ENCODE data around the gene HEG1.

The HEG1 gene

DNA sequence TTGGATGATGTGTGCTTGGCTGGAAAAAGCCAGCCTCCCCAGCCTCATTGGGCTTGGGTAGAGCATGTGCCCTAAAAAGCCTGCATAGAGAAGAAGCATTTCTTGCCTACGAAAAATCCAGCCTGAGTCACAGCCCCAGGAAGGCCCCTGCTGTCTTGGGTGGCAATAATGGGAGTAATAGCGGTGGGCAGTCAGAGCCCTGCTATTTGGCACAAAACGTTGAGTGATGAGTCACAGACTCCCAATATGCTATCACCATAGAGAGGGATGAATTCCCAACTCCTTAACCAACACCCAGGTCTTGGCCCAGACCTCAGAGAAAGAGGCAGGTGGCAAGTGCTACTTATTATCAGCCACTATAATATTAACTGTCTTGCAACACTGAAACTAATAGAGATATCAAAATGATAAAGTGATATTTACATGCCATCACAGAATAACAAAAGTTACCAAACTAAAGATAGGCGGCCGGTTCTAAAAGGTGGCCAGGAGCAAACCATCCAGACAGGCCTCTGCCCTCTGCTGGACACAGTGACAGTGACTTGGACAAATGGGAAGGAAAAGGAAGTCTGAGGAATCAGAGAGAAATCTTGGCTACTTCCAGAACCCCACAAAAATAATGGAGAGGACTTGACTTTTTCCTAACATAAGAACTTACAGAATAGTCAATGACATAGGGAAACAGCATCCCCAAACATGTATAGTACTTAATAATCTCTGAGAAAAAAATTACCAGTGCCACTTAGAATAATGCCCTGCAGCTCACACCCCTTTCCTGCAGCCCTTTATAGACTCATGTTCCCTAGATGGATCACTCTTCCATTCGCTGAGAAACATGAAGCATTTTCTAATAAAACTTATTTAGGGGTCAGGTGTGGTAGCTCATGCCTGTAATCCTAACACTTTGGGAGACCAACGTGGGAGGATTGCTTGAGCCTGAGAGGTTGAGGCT lies 69.3 kb downstream of the HEG1 start:
- peaks cover 23% of the 10 kb centered on the region for H3K36me3 ChIP-seq (ENCODE audit: insufficient read depth, low read length)
- peak overlapping the region; percentile 36; the same call in 1 of the 2 replicates for H3K4me3 ChIP-seq (ENCODE audit: low read depth, low read length)
- H2AFZ ChIP-seq (ENCODE audit: low read length, unreplicated experiment), result no peak overlapping the region
- H3K27ac ChIP-seq (ENCODE audit: low read depth, low read length), result peak overlapping the region; percentile 95
- H3K4me1 ChIP-seq (ENCODE audit: control insufficient read depth, insufficient read depth, low read length, unreplicated experiment), result peaks cover 29% of the 10 kb centered on the region
- H3K79me2 ChIP-seq (ENCODE audit: control insufficient read depth, insufficient read depth, low read length, unreplicated experiment), result no peaks in the 10 kb centered on the region
- H3K27me3 ChIP-seq (ENCODE audit: insufficient read depth, low read length), result no peaks in the 10 kb centered on the region

DNA sequence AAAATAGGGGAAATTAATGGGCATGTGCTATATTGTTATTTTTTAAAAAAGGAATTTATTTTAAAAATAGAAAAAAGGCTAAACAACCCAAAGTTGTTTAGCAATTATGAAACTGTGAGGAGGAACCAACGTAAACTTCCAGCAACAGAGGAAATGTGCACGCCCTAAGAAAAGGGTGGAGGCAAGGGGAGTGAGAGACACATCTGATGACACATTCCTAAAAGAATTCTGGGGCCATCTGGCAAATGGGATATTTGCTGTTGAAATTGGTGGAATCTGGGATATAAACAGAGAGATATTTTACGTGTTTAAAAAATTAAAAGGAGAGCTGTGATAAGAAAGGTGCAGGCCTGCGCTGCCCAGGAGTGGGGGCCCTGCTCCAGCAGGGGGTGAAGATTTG lies 70.4 kb downstream of the HEG1 start:
- Histone ChIP-seq H3K27ac (ENCODE audit: low read depth, low read length) (peak overlapping the region; percentile 95), H3K79me2 (ENCODE audit: control insufficient read depth, insufficient read depth, low read length, unreplicated experiment) (no peaks in the 10 kb centered on the region), H3K4me1 (ENCODE audit: control insufficient read depth, insufficient read depth, low read length, unreplicated experiment) (peaks cover 29% of the 10 kb centered on the region), H2AFZ (ENCODE audit: low read length, unreplicated experiment) (peak overlapping the region; percentile 10), H3K27me3 (ENCODE audit: insufficient read depth, low read length) (no peaks in the 10 kb centered on the region), H3K36me3 (ENCODE audit: insufficient read depth, low read length) (peaks cover 21% of the 10 kb centered on the region), H3K4me3 (ENCODE audit: low read depth, low read length) (peak overlapping the region; percentile 36)

DNA sequence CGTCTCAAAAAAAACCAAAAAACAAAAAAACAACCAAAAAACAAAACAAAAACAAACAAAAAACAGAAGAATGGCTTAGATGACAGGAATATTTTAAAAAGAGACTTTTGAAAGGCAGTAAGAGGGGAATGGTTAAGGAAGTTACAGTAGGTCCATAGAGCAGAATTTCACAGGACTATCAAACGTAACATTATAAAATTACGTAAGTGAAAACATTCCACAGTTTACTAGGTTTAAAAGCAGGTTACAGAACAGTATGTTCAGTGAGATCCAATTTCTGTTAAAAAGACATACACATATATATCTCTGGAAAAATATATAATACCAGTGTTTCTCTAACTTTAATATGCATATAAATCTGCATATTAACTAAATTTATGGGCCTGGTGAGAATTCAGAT lies 71.0 kb downstream of the HEG1 start:
- H3K4me1 ChIP-seq (ENCODE audit: control insufficient read depth, insufficient read depth, low read length, unreplicated experiment), result peaks cover 29% of the 10 kb centered on the region
- peak overlapping the region; percentile 95 for H3K27ac ChIP-seq (ENCODE audit: low read depth, low read length)
- peaks cover 24% of the 10 kb centered on the region for H3K36me3 ChIP-seq (ENCODE audit: insufficient read depth, low read length)
- H2AFZ ChIP-seq (ENCODE audit: low read length, unreplicated experiment), result no peak overlapping the region
- no peak overlapping the region for H3K4me3 ChIP-seq (ENCODE audit: low read depth, low read length)
- H3K27me3 ChIP-seq (ENCODE audit: insufficient read depth, low read length), result no peaks in the 10 kb centered on the region
- H3K79me2 ChIP-seq (ENCODE audit: control insufficient read depth, insufficient read depth, low read length, unreplicated experiment), result no peaks in the 10 kb centered on the region

DNA sequence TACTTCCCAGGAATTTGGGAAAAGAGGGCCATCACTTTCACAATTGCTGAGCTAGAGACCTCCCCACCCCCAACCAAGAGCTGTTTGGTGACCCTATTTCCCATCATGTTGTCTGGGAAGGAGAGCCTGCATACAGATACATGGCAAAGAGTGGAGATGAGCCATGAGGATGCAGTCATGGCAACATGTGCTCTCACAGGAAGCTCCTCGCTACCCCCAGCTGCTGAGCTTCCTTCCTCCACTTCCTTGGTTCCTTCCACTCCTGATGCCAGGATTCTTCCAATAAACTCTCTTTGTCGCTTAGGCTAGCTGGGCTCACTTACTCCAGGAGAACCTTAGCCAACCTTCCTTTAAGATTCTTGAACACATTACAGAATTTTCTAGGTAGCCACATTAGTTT lies 72.9 kb downstream of the HEG1 start:
- peaks cover 28% of the 10 kb centered on the region for H3K36me3 ChIP-seq (ENCODE audit: insufficient read depth, low read length)
- H3K27ac ChIP-seq (ENCODE audit: low read depth, low read length), result no peak overlapping the region
- H3K4me3 ChIP-seq (ENCODE audit: low read depth, low read length), result no peak overlapping the region
- H3K27me3 ChIP-seq (ENCODE audit: insufficient read depth, low read length), result no peaks in the 10 kb centered on the region
- H3K79me2 ChIP-seq (ENCODE audit: control insufficient read depth, insufficient read depth, low read length, unreplicated experiment), result no peaks in the 10 kb centered on the region
- peaks cover 26% of the 10 kb centered on the region for H3K4me1 ChIP-seq (ENCODE audit: control insufficient read depth, insufficient read depth, low read length, unreplicated experiment)
- H2AFZ ChIP-seq (ENCODE audit: low read length, unreplicated experiment), result no peak overlapping the region

DNA sequence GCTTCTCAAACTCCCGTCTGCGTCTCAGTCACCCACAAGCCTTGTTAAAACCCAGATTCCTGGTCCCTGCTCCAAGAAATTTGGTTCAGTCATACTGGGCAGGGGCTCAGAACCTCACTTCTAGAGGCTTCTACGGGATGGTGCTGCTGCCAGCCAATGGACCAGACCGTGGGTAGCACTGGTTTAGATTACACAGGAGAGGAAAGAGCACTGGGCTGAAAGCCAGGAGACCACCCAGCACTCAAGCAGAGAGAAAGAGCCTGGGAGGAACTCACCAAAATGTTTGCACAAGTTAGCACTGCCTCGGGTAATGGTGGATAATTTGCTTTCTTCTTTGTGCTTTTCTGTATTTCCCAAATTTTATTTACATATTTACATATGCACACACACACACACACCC lies 74.3 kb downstream of the HEG1 start:
- Histone ChIP-seq H3K27ac (ENCODE audit: low read depth, low read length) (no peak overlapping the region), H3K4me1 (ENCODE audit: control insufficient read depth, insufficient read depth, low read length, unreplicated experiment) (peaks cover 18% of the 10 kb centered on the region), H2AFZ (ENCODE audit: low read length, unreplicated experiment) (no peak overlapping the region), H3K4me3 (ENCODE audit: low read depth, low read length) (no peak overlapping the region), H3K36me3 (ENCODE audit: insufficient read depth, low read length) (peaks cover 32% of the 10 kb centered on the region), H3K79me2 (ENCODE audit: control insufficient read depth, insufficient read depth, low read length, unreplicated experiment) (no peaks in the 10 kb centered on the region), H3K27me3 (ENCODE audit: insufficient read depth, low read length) (no peaks in the 10 kb centered on the region)

DNA sequence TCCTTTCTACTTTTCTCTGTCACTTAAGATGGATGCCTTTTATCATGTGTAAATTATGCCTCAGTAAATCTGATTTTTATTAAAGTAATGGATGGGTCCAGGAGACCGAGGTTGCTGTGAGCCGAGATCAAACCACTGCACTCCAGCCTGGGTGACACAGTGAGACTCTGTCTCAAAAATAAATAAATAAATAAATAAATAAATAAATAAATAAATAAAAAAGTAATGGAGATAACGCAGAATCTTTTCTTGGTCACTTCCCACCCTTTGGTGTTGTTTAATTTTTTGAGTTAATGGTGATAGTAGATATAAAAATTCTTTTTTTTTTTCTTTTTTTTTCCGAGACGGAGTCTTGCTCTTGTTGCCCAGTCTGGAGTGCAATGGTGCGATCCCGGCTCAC lies 77.2 kb downstream of the HEG1 start:
- Histone ChIP-seq H3K36me3 (ENCODE audit: insufficient read depth, low read length) (peaks cover 34% of the 10 kb centered on the region), H3K79me2 (ENCODE audit: control insufficient read depth, insufficient read depth, low read length, unreplicated experiment) (peaks cover 3% of the 10 kb centered on the region), H3K27me3 (ENCODE audit: insufficient read depth, low read length) (no peaks in the 10 kb centered on the region), H3K27ac (ENCODE audit: low read depth, low read length) (no peak overlapping the region), H2AFZ (ENCODE audit: low read length, unreplicated experiment) (no peak overlapping the region), H3K4me1 (ENCODE audit: control insufficient read depth, insufficient read depth, low read length, unreplicated experiment) (no peaks in the 10 kb centered on the region), H3K4me3 (ENCODE audit: low read depth, low read length) (no peak overlapping the region)

DNA sequence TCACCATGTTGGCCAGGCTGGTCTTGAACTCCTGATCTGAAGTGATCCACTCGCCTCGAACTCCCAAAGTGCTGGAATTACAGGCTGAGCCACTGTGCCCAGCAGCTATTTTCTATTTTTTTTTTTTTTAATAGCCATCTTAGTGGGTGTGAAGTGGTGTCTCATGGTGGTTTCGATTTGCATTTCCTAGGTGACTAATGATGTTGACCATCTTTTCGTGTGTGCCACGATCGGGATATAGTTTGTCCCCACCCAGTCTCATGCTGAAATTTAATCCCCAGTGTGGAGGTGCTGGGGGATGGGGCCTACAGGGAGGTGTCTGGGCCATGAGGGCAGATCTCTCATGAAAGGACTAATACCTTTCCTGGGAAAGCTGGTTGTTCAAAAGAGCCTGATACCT lies 79.4 kb downstream of the HEG1 start:
- Histone ChIP-seq H3K4me3 (ENCODE audit: low read depth, low read length) (no peak overlapping the region), H3K79me2 (ENCODE audit: control insufficient read depth, insufficient read depth, low read length, unreplicated experiment) (peaks cover 3% of the 10 kb centered on the region), H2AFZ (ENCODE audit: low read length, unreplicated experiment) (no peak overlapping the region), H3K36me3 (ENCODE audit: insufficient read depth, low read length) (peaks cover 34% of the 10 kb centered on the region), H3K27ac (ENCODE audit: low read depth, low read length) (no peak overlapping the region), H3K4me1 (ENCODE audit: control insufficient read depth, insufficient read depth, low read length, unreplicated experiment) (no peaks in the 10 kb centered on the region), H3K27me3 (ENCODE audit: insufficient read depth, low read length) (no peaks in the 10 kb centered on the region)

DNA sequence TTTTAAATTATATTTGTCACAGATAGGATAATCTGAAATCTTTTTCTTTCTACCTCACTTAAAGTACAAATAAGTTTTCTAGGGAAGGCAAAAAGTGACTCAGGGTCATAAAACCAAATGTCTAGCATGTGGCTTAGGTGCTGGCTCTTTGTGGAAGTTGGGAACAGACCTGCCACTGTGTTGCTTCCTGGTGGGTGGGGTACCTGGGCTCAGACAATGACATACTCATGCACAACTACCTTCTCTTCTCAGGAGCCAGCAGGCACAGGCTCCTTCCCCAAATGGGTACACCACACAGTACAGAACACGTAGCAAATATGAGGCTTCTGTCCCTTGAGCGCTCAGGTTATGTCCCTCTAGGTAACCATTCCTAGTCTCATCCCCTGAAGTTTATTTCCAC lies 81.1 kb downstream of the HEG1 start:
- peaks cover 3% of the 10 kb centered on the region for H3K79me2 ChIP-seq (ENCODE audit: control insufficient read depth, insufficient read depth, low read length, unreplicated experiment)
- H3K27me3 ChIP-seq (ENCODE audit: insufficient read depth, low read length), result no peaks in the 10 kb centered on the region
- H2AFZ ChIP-seq (ENCODE audit: low read length, unreplicated experiment), result no peak overlapping the region
- no peak overlapping the region for H3K4me3 ChIP-seq (ENCODE audit: low read depth, low read length)
- no peaks in the 10 kb centered on the region for H3K4me1 ChIP-seq (ENCODE audit: control insufficient read depth, insufficient read depth, low read length, unreplicated experiment)
- peaks cover 39% of the 10 kb centered on the region for H3K36me3 ChIP-seq (ENCODE audit: insufficient read depth, low read length)
- H3K27ac ChIP-seq (ENCODE audit: low read depth, low read length), result no peak overlapping the region

DNA sequence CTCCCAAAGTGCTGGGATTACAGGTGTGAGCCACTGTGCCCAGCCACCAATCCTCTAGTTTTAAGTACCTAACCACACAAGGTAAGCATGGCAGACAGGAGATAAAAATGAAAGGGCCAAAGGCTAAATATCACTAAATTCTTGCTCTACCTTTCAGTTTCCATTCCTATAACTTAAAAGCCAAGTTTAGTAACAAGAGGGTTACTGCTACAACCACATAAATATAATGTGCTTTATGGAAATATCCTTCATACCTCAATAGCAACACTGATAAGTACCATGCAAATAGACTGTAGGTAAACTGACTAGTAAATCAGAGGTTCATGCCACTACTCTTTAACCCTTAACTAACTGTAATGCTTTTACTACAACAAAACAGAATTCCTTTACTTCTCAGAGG lies 82.5 kb downstream of the HEG1 start:
- H3K27me3 ChIP-seq (ENCODE audit: insufficient read depth, low read length), result no peaks in the 10 kb centered on the region
- no peak overlapping the region for H3K4me3 ChIP-seq (ENCODE audit: low read depth, low read length)
- peaks cover 45% of the 10 kb centered on the region for H3K36me3 ChIP-seq (ENCODE audit: insufficient read depth, low read length)
- H3K79me2 ChIP-seq (ENCODE audit: control insufficient read depth, insufficient read depth, low read length, unreplicated experiment), result peaks cover 3% of the 10 kb centered on the region
- H2AFZ ChIP-seq (ENCODE audit: low read length, unreplicated experiment), result no peak overlapping the region
- H3K27ac ChIP-seq (ENCODE audit: low read depth, low read length), result no peak overlapping the region
- H3K4me1 ChIP-seq (ENCODE audit: control insufficient read depth, insufficient read depth, low read length, unreplicated experiment), result no peaks in the 10 kb centered on the region

DNA sequence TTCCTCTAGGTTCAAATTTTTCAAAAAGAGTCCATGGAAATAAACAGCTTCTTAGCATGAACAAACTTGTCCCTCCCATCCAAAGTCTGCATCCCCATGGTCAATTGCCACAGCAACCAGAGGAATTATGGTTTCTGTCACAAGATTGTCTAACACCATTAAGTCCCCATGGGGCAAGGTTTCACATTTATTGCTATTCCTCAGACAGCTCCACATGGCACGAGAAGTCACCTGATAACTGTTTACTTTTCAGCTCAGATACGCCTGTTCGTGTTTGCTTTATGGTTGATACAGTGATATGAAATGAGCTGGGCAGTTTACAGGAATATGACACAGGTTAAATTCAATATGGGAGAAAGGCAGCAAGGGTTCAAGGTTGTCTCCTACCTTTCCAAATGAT lies 83.3 kb downstream of the HEG1 start:
- Histone ChIP-seq H3K79me2 (ENCODE audit: control insufficient read depth, insufficient read depth, low read length, unreplicated experiment) (peaks cover 3% of the 10 kb centered on the region), H3K4me1 (ENCODE audit: control insufficient read depth, insufficient read depth, low read length, unreplicated experiment) (no peaks in the 10 kb centered on the region), H2AFZ (ENCODE audit: low read length, unreplicated experiment) (no peak overlapping the region), H3K27ac (ENCODE audit: low read depth, low read length) (no peak overlapping the region), H3K4me3 (ENCODE audit: low read depth, low read length) (no peak overlapping the region), H3K36me3 (ENCODE audit: insufficient read depth, low read length) (peaks cover 40% of the 10 kb centered on the region), H3K27me3 (ENCODE audit: insufficient read depth, low read length) (no peaks in the 10 kb centered on the region)
